HCT116 (cell line): Measurements from ENCODE around the gene TAF15. TPM values are rescaled to one million over a fixed set of nuclear protein-coding genes. Genes with fewer than 3 reads are reported as not detected.

ENCODE experiments used
- ATAC-seq: fragments of 200-7000 bp; cut with Tn5 transposase; 2 replicates; pipeline ENCODE4 v1.9.1; 2020; ENCODE audit warnings: mild to moderate bottlenecking, moderate library complexity
- BruUV-seq: library from RNA; stranded (reverse); fragments of 400-500 nt; replicated peaks from 2 replicates; lab custom pipeline; 2021; lab: Mats Ljungman, UMichigan
- CTCF ChIA-PET: fragments of 300-600 bp; sonication (Branson Sonifier 250); formaldehyde crosslinking; loops from one replicate; lab custom pipeline; 2021; ENCODE audit warnings: antibody characterized with exemption; lab: Charles Lee
- POLR2A ChIA-PET: fragments of 300-600, 350-600 bp; sonication (Branson Sonifier 250); formaldehyde crosslinking; loops from one replicate; lab custom pipeline; 2021; ENCODE audit warnings: antibody characterized with exemption; lab: Charles Lee
- RAD21 ChIA-PET, 2 experiments: fragments of 300-600 bp; sonication (Branson Sonifier 250); formaldehyde crosslinking; loops; one replicate each; lab custom pipeline; 2023; ENCODE audit warnings: low total read pairs in 2 of 2; ENCODE audit not compliant: uncharacterized antibody in 2 of 2, unreplicated experiment in 2 of 2, low non-redundant PET in 1 of 2; lab: Charles Lee
- DNase-seq: peaks from one replicate; pipeline ENCODE4 v3.0.0-alpha.2; 2010; ENCODE audit warnings: low read depth, low spot score
- H2AFZ ChIP-seq: fragments of 200-600 bp; shearing (Covaris generic), sonication (generic); 2 replicates; pipeline ENCODE4 v1.6.1; 2017; ENCODE audit warnings: low read depth, mixed run types, mixed read lengths, antibody characterized with exemption, low read length; ENCODE audit not compliant: poor library complexity, severe bottlenecking
- H3K27ac ChIP-seq: 2 replicates; pipeline ENCODE4 v1.5.1; 2012; ENCODE audit warnings: low read depth, low read length
- H3K27me3 ChIP-seq: fragments of 200-600 bp; sonication (generic); 2 replicates; pipeline ENCODE4 v1.6.1; 2016; ENCODE audit warnings: mixed run types, low read length, mixed read lengths; ENCODE audit not compliant: insufficient read depth
- H3K36me3 ChIP-seq, 2 experiments: fragments of 200-500 bp in 1 of 2; fragments of 200-600 bp in 1 of 2; sonication (Bioruptor generic) in 1 of 2; sonication (generic) in 1 of 2; 2 replicates each; pipeline versions ENCODE4 v1.5.1 to v1.6.1; 2014 to 2016; ENCODE audit warnings: low read length in 2 of 2, inconsistent platforms in 1 of 2, mixed read lengths in 1 of 2, mixed run types in 1 of 2; ENCODE audit not compliant: insufficient read depth in 2 of 2, control insufficient read depth in 1 of 2
- H3K4me1 ChIP-seq, 2 experiments: fragments of 200-600 bp in 1 of 2; sonication (generic) in 1 of 2; 2 replicates each; pipeline versions ENCODE4 v1.5.1 to v1.6.1; 2012 to 2017; ENCODE audit warnings: low read length in 2 of 2, inconsistent platforms in 1 of 2, mild to moderate bottlenecking in 1 of 2, mixed read lengths in 1 of 2, mixed run types in 1 of 2, moderate library complexity in 1 of 2; ENCODE audit not compliant: insufficient read depth in 2 of 2, control insufficient read depth in 1 of 2
- H3K4me2 ChIP-seq: fragments of 200-600 bp; sonication (generic); 2 replicates; pipeline ENCODE4 v1.6.1; 2017; ENCODE audit warnings: mixed run types, low read length, mixed read lengths
- H3K4me3 ChIP-seq, 2 experiments: fragments of 200-600 bp in 1 of 2; sonication (generic) in 1 of 2; replicated peaks in 1 of 2; 2 replicates each; pipeline ENCODE4 v1.5.1; 2011 to 2016; ENCODE audit warnings: low read length in 2 of 2, control low read depth in 1 of 2, low read depth in 1 of 2, mild to moderate bottlenecking in 1 of 2, mixed read lengths in 1 of 2, mixed run types in 1 of 2
- H3K79me2 ChIP-seq: fragments of 200-600 bp; sonication (generic); 2 replicates; pipeline ENCODE4 v1.6.1; 2017; ENCODE audit warnings: mild to moderate bottlenecking, mixed run types, low read length, moderate library complexity, mixed read lengths; ENCODE audit not compliant: insufficient read depth
- H3K9ac ChIP-seq: fragments of 200-600 bp; sonication (generic); 2 replicates; pipeline ENCODE4 v1.6.1; 2016; ENCODE audit warnings: low read length, mixed read lengths
- H3K9me2 ChIP-seq: fragments of 200-600 bp; sonication (generic), shearing (Covaris generic); 2 replicates; pipeline ENCODE4 v1.6.1; 2017; ENCODE audit warnings: mixed run types, mild to moderate bottlenecking, moderate library complexity; ENCODE audit not compliant: insufficient read depth
- H3K9me3 ChIP-seq, 2 experiments: fragments of 200-500 bp in 1 of 2; fragments of 200-600 bp in 1 of 2; sonication (Bioruptor generic) in 1 of 2; sonication (generic) in 1 of 2; 2 replicates each; pipeline ENCODE4 v1.6.1; 2014 to 2017; ENCODE audit warnings: low read length in 2 of 2, mixed read lengths in 2 of 2, inconsistent platforms in 1 of 2, low read depth in 1 of 2, mild to moderate bottlenecking in 1 of 2, mixed run types in 1 of 2, moderate library complexity in 1 of 2; ENCODE audit not compliant: control insufficient read depth in 1 of 2, insufficient read depth in 1 of 2
- H4K20me1 ChIP-seq: fragments of 200-600 bp; sonication (generic), shearing (Covaris generic); 2 replicates; pipeline ENCODE4 v1.6.1; 2017; ENCODE audit warnings: mixed run types, mild to moderate bottlenecking, moderate library complexity; ENCODE audit not compliant: insufficient read depth
- ATF3 ChIP-seq: IDR thresholded peaks from 2 replicates; pipeline ENCODE4 v1.6.1; 2012
- CBX3 ChIP-seq: IDR thresholded peaks from 2 replicates; pipeline ENCODE4 v1.6.1; 2012; ENCODE audit warnings: low read depth
- CEBPB ChIP-seq: IDR thresholded peaks from 2 replicates; pipeline ENCODE4 v1.6.1; 2012; ENCODE audit warnings: low read depth
- CTCF ChIP-seq, 3 experiments: fragments of 200-600 bp in 1 of 3; sonication (generic) in 1 of 3; IDR thresholded peaks in 2 of 3; conservative IDR thresholded peaks in 1 of 3; 2 replicates each; pipeline ENCODE4 v1.5.1; 2012 to 2017; ENCODE audit warnings: low read depth in 2 of 3, low read length in 2 of 3, antibody characterized with exemption in 1 of 3, borderline replicate concordance in 1 of 3, control low read depth in 1 of 3, mild to moderate bottlenecking in 1 of 3, mixed read lengths in 1 of 3, mixed run types in 1 of 3, moderate library complexity in 1 of 3; ENCODE audit not compliant: insufficient read depth in 1 of 3
- EGR1 ChIP-seq: IDR thresholded peaks from 2 replicates; pipeline ENCODE4 v1.6.1; 2012; ENCODE audit warnings: low read depth
- EZH2 ChIP-seq: fragments of 200-600 bp; sonication (generic); IDR thresholded peaks from 2 replicates; pipeline ENCODE4 v1.6.1; 2017; ENCODE audit warnings: antibody characterized with exemption, mixed run types
- EZH2phosphoT487 ChIP-seq: fragments of 200-600 bp; IDR thresholded peaks from 2 replicates; pipeline ENCODE4 v1.6.1; 2018; ENCODE audit warnings: antibody characterized with exemption, borderline replicate concordance
- JUND ChIP-seq: IDR thresholded peaks from 2 replicates; pipeline ENCODE4 v1.6.1; 2012
- MAX ChIP-seq: IDR thresholded peaks from 2 replicates; pipeline ENCODE4 v1.6.1; 2012
- POLR2A ChIP-seq: IDR thresholded peaks from 2 replicates; pipeline ENCODE4 v1.7.0; 2011; ENCODE audit warnings: borderline replicate concordance; ENCODE audit not compliant: insufficient read depth, insufficient read length; ENCODE audit errors: extremely low read depth
- POLR2AphosphoS5 ChIP-seq: IDR thresholded peaks from 2 replicates; pipeline ENCODE4 v1.6.1; 2011; ENCODE audit warnings: mild to moderate bottlenecking, low read depth, low read length, moderate library complexity
- REST ChIP-seq: IDR thresholded peaks from 2 replicates; pipeline ENCODE4 v1.6.1; 2012; ENCODE audit warnings: low read depth
- SIN3A ChIP-seq: IDR thresholded peaks from 2 replicates; pipeline ENCODE4 v1.6.1; 2012; ENCODE audit warnings: low read depth
- SRF ChIP-seq: IDR thresholded peaks from 2 replicates; pipeline ENCODE4 v1.6.1; 2012; ENCODE audit warnings: low read depth
- TCF7L2 ChIP-seq: IDR thresholded peaks from 2 replicates; pipeline ENCODE4 v1.7.0; 2011; ENCODE audit warnings: borderline replicate concordance, inconsistent platforms; ENCODE audit not compliant: insufficient read depth, insufficient read length; ENCODE audit errors: extremely low read depth
- YY1 ChIP-seq: IDR thresholded peaks from 2 replicates; pipeline ENCODE4 v1.6.1; 2011; ENCODE audit warnings: low read length, low read depth, moderate library complexity, mild to moderate bottlenecking; ENCODE audit not compliant: insufficient replicate concordance; ENCODE audit errors: extremely low read depth
- ZFX ChIP-seq: fragments of 450-650 bp; IDR thresholded peaks from 2 replicates; pipeline ENCODE4 v1.6.1; 2017
- ZNF274 ChIP-seq: fragments of 200-500 bp; sonication (Bioruptor generic); IDR thresholded peaks from 2 replicates; pipeline ENCODE4 v1.6.1; 2014; ENCODE audit warnings: mild to moderate bottlenecking, low read depth, low read length, inconsistent platforms
- intact Hi-C: fragments of 100-400 bp; cut with micrococcal nuclease; formaldehyde crosslinking; loops from 2 replicates; pipeline ENCODE4 v1.10.0; 2022
- total RNA-seq: library from RNA; stranded (reverse); gene quantifications from one replicate; pipeline ENCODE4 v1.2.1, GENCODE V29; 2021; ENCODE audit not compliant: unreplicated experiment

Gene TAF15
- total RNA-seq, 1 experiment from 2014 or later: 346 TPM

- Histone ChIP-seq H3K9me2 (no peaks in the 10 kb centered on the region), H3K27me3 (no peaks in the 10 kb centered on the region), H2AFZ (no peak overlapping the region), H3K27ac (no peak overlapping the region), H3K4me2 (no peak overlapping the region), H3K9me3 (no peaks in the 10 kb centered on the region), H3K9ac (no peak overlapping the region), H3K36me3 (no peaks in the 10 kb centered on the region), H3K79me2 (no peaks in the 10 kb centered on the region), H3K4me1 (peaks cover 5 to 11% of the 10 kb centered on the region in 2 experiments; a peak in 3 of 4 replicates), H3K4me3 (no peak overlapping the region), H4K20me1 (no peaks in the 10 kb centered on the region)
- intact Hi-C loops: no loop called here
- RAD21 ChIA-PET: no interaction called here
- DNase-seq: no peak
- no peak for TF ChIP-seq SRF
- TF ChIP-seq POLR2AphosphoS5: no peak
- no peak for TF ChIP-seq ZNF274
- TF ChIP-seq POLR2A: no peak
- no peak for TF ChIP-seq MAX
- TF ChIP-seq EZH2: no peak
- TF ChIP-seq CBX3: no peak
- no peak for TF ChIP-seq REST
- TF ChIP-seq CEBPB: no peak
- no peak for TF ChIP-seq TCF7L2
- TF ChIP-seq YY1: no peak
- TF ChIP-seq ATF3: no peak
- no peak for TF ChIP-seq EZH2phosphoT487
- TF ChIP-seq EGR1: no peak
- TF ChIP-seq CTCF (IDR thresholded peaks at IDR 0.05 in 2 of 3, conservative IDR thresholded peaks at IDR 0.05 in 1 of 3; ENCODE audit: borderline replicate concordance in 1 of 3, insufficient read depth in 1 of 3, low read depth in 2 of 3, low read length in 2 of 3): no peak
- no peak for TF ChIP-seq SIN3A
- TF ChIP-seq JUND: no peak
- no peak for TF ChIP-seq ZFX
- POLR2A ChIA-PET: no interaction called here
- CTCF ChIA-PET: interaction anchor here (1.0 kb wide), 1 partner anchor 35 kb away, joined by 3 read pairs; no protein-coding TSS in a partner anchor
- no peak for ATAC-seq
- no TSS peak for BruUV-seq
These were observed 40.5 kb upstream of the TAF15 start for GRCh38 chr17:35768797-35769196.
